HG03135 (cell line): Measurements from ENCODE around the gene IGSF10.
"Not testable (repeated sequence)": the region's sequence is repeated elsewhere in the genome, so short reads cannot be mapped to it uniquely, and the experiment has no call there.

Source experiments
- ATAC-seq: cut with Tn5 transposase; IDR thresholded peaks from one replicate; pipeline ENCODE4 v1.9.1; 2021; ENCODE audit warnings: mild to moderate bottlenecking, moderate library complexity; ENCODE audit not compliant: unreplicated experiment

Gene IGSF10

GRCh38 chr3:151460774-151461450 is at the start of gene IGSF10:
IGSF10 (minus strand) TSS chr3:151461061; CDS start chr3:151458709, 2,352 bp downstream.
- no peak for ATAC-seq

- ATAC-seq = not testable (repeated sequence)
Observed at GRCh38 chr3:151509468-151510135, 48.7 kb upstream of the IGSF10 start.

- ATAC-seq = no peak
Observed at GRCh38 chr3:151504606-151505005, 43.7 kb upstream of the IGSF10 start.

GRCh38 chr3:151503074-151503473 is 42.2 kb upstream of the IGSF10 start:
- no peak for ATAC-seq

- no peak for ATAC-seq
Observed at GRCh38 chr3:151501923-151502632, 41.2 kb upstream of the IGSF10 start.

- ATAC-seq = no peak
Observed at GRCh38 chr3:151501171-151501922, 40.5 kb upstream of the IGSF10 start.

- no peak for ATAC-seq
Observed at GRCh38 chr3:151499168-151499567, 38.3 kb upstream of the IGSF10 start.

GRCh38 chr3:151491525-151491924 is 30.7 kb upstream of the IGSF10 start:
- ATAC-seq = no peak

GRCh38 chr3:151487833-151488232 is 27.0 kb upstream of the IGSF10 start:
- ATAC-seq = not testable (repeated sequence)

GRCh38 chr3:151483961-151484520 is 23.2 kb upstream of the IGSF10 start:
- no peak for ATAC-seq

- no peak for ATAC-seq
Observed at GRCh38 chr3:151483488-151483887, 22.6 kb upstream of the IGSF10 start.

- no peak for ATAC-seq
Observed at GRCh38 chr3:151480492-151480891, 19.6 kb upstream of the IGSF10 start.

GRCh38 chr3:151479452-151479851 is 18.6 kb upstream of the IGSF10 start:
- no peak for ATAC-seq

GRCh38 chr3:151478335-151478697 is 17.5 kb upstream of the IGSF10 start:
- ATAC-seq = no peak

GRCh38 chr3:151477591-151478334 is 16.9 kb upstream of the IGSF10 start:
- ATAC-seq = no peak

- ATAC-seq = no peak
Observed at GRCh38 chr3:151476344-151477018, 15.6 kb upstream of the IGSF10 start.

GRCh38 chr3:151468284-151468917 is 7.5 kb upstream of the IGSF10 start:
- no peak for ATAC-seq

- ATAC-seq = no peak
Observed at GRCh38 chr3:151467069-151467468, 6.2 kb upstream of the IGSF10 start.

GRCh38 chr3:151462991-151463390 is 2.1 kb upstream of the IGSF10 start:
- ATAC-seq = no peak
